ENCODE measurements around the gene PIP5K1B.
"Not testable (repeated sequence)": the region's sequence is repeated elsewhere in the genome, so short reads cannot be mapped to it uniquely, and the experiment has no call there.

Gene PIP5K1B

GRCh38 chr9:68969538-68969937 lies 264.5 kb downstream of the PIP5K1B start:
- DNase-seq, result no peak

GRCh38 chr9:68970151-68970550 lies 265.1 kb downstream of the PIP5K1B start:
- no peak for DNase-seq

DNA sequence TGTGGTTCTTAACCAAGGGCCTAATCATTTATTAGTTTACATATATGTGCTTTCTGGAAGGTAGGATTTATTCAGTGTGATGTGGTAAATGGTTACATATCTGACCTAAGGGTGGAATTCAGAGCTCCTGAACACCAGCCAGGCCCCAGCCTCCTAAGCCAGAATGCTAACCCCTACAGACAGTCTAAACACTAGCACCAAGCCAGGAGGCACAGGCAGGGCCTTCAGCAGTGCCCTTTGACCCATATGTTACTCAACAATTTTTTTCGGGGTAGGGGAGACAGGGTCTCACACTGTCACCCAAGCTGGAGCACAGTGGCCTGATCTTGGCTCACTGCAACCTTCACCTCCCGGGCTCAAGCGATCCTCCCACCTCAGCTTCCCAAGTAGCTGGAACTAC lies 268.6 kb downstream of the PIP5K1B start:
- no peak for DNase-seq

- DNase-seq, result no peak
These were observed 269.4 kb downstream of the PIP5K1B start for GRCh38 chr9:68974431-68974830.

DNA sequence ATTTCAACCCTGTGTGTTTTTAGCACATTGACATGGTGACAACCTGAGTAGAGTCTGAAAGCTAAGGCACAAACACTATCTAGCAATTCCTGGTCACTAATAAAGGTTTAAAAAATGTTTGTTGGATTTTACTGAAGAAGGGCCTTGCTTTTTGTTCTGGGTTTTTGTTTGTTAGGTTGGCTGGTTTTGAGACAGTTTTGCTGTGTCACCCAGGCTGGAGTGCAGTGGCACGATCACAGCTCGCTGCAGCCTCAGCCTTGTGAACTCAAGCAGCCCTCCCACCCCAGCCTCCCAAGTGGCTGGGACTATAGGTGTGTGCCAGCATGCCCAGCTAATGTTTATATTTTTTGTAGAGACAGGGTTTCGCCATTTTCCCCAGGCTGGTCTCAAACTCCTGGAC lies 269.9 kb downstream of the PIP5K1B start:
- no peak for DNase-seq

GRCh38 chr9:68975365-68976043 lies 270.5 kb downstream of the PIP5K1B start:
- no peak for DNase-seq

GRCh38 chr9:68978066-68978465 lies 273.0 kb downstream of the PIP5K1B start:
- no peak for DNase-seq

DNA sequence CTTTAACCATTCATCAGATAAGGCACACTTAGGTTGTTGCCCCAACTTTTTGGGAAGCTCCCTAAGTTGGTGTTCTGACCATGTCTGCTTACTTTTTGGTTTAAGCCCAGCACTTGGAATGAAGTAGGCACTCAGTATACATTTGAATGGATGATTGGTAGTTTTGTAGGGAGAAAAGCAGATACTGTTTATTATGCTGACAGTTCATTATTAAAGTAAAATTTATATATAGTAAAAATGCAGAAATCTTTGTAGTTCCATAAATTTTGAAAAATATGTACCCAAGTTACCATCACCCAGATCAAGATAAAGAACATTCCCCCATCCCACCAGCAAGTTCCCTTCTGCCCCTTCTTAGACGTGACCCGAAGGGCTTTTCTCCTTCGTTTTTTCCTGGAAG lies 273.5 kb downstream of the PIP5K1B start:
- DNase-seq, result no peak

GRCh38 chr9:68979538-68980314 lies 274.7 kb downstream of the PIP5K1B start:
- no peak for DNase-seq

GRCh38 chr9:68980341-68980914 lies 275.4 kb downstream of the PIP5K1B start:
- DNase-seq, result no peak

GRCh38 chr9:68981789-68982188 lies 276.7 kb downstream of the PIP5K1B start:
- DNase-seq, result no peak

DNA sequence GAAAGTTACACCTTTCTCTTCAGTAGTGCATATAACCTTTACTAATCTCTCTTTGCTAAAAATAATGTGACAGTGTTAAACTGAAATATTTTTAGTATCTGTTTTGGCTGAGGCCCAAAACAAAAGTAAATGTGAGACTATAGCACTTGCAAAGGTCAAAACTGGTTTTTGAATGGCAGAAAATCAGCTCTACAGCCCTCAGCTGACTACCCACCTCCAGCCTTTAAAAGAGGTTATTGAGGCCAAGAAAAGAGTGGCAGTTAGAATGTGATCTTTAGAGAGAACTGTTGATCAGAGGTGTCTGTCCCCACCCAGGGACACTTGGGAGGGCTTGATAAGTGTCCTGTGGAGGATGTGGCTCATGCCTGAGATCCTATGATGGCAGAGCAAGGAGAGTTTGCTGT lies 278.0 kb downstream of the PIP5K1B start:
- no peak for DNase-seq

DNA sequence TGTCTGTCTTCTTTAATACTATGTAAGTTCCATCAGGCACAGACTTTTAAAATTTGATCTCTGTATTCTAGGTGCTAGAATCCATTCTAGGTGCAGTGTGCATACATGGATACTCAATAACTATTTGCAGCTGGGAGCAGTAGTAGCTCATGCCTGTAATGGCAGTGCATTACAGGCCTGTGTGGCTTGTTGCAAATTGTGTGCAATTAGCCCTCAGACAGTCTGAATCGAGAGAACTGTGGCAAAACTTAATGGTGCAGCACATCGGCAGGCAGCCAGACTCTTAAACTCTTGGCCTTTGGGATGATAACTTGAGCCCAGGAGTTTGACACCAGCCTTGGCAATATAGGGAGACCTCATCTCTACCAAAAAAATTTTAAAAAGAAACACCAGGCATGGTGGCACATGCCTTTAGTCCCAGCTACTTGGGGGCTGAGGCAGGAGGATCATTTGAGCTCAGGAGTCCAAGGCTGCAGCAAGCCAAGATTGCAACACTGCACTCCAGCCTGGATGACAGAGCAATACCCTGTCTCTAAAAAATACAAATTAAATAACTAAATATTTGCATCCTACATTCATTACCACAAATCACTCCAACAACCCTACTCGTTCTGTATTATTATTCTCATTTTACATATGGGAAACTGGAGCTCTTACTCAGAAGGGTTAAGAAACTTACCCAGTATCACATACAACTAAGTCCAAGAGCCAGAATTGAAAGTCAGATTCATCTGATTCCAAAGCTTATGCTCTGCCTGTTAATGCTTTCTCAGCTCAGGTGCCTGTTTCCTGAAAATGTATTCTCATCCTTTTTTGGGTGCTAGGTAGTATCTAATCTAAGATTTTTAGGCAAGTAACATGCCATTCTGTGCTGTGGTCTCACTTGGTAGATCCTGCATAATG lies 278.7 kb downstream of the PIP5K1B start:
- no peak for DNase-seq

DNA sequence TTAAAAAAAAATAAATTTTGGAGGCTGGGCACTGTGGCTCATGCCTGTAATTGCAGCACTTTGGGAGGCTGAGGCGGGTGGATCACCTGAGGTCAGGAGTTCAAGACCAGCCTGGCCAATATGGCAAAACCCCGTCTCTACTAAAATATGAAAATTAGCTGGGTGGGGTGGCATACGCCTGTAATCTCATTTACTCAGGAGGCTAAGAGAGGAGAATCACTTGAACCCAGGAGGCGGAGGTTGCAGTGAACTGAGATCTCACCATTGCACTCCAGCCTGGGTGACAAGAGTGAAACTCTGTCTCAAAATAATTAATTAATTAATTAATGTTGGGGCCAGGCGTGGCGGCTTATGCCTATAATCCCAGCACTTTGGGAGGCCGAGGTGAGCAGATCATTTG lies 281.9 kb downstream of the PIP5K1B start:
- not testable (repeated sequence) for DNase-seq

DNA sequence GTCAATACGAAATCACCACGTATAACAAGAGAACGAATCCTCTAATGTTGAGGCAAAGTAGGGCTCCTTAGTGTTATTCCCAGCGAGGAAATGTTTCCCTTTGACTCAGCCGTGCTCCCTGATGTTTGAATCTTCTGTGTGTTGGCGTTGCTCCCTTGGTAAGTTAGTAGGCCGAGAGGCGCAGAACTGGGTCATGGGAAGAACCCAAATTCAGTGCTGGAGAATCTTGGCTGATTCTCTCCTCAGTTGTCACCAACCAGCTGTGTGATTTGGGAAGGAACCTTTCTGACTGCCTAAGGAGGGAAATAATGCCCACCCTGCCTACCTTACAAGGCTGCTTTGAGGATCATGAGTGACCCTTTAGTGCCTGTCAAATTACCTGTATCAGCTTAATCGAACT lies 286.4 kb downstream of the PIP5K1B start:
- no peak for DNase-seq

DNA sequence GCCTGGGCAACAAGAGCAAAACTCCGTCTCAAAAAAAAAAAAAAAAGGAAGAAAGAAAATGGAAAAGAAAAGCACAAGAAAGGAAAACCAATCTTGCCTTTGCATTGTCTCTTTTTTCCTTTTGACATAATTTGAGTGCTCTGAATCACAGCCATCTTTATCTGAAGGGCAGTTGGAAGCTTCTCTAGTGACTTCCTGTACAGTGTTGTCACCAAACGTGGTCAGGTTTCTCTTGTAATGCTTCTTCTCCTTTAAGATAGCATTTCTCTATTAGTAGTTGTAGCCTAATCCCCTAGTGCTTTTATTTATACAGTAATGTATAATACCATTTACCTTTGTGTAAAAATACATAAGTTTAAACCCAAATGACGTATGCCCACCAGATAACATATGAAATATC lies 290.7 kb downstream of the PIP5K1B start:
- DNase-seq, result no peak

DNA sequence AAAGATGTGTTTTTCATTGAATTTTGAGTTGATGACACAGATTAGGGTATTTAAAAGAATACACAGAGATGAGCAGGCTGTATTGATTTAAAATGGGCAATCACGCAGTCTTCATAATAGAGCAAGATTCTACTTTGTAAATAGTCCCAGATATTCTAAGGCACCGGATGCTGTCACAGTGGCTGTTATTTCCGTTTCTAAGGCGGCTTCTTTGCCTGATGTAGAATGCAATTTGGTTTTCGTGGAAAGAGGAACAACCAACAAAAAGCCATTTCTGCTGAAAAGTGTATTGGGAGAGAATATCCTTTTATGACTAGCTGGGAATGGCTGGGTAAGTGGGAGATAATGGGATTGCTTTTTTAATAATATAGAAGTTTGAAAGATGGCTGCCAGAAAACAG lies 291.4 kb downstream of the PIP5K1B start:
- DNase-seq, result no peak

DNA sequence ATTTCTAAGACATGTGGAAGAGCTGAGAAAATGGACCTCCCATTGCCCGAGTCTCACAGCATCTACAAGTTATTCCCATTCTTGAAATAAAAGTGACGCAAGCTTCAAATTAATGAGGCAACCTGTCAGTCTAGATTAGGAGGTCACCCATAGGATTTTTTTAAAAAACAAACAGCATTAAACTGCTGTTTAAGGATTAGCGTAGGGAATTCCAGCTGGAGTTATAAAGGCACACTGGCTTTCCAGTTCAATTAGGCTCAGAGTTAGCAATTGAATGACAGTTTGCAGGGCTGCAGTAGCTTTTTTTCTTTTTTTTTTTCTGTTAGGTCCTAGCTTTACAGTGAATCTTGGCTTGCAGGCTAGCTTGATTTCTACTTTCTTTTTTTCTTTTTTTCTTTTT lies 292.6 kb downstream of the PIP5K1B start:
- DNase-seq, result no peak

DNA sequence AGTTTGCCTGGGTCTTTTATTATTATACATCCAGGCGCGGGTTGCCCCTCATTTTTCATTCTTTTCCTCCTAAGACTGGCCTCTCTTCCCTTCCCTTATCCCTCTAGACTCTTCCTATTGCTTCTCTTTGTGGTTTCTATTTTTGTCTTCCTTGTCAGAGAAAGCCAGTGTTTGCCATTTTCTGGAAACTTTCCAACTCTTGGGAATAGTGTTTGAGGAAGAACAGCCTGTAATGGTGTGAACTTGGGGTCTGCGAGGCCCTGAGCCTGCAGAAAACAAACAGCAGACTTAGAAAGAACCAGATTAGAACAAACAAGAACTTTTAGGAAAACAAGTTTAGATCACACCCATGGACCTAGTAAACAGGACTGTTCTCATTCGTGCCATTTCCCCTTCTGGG lies 293.3 kb downstream of the PIP5K1B start:
- DNase-seq, result no peak

- DNase-seq, result no peak
These were observed 293.8 kb downstream of the PIP5K1B start for GRCh38 chr9:68998812-68999211.

DNA sequence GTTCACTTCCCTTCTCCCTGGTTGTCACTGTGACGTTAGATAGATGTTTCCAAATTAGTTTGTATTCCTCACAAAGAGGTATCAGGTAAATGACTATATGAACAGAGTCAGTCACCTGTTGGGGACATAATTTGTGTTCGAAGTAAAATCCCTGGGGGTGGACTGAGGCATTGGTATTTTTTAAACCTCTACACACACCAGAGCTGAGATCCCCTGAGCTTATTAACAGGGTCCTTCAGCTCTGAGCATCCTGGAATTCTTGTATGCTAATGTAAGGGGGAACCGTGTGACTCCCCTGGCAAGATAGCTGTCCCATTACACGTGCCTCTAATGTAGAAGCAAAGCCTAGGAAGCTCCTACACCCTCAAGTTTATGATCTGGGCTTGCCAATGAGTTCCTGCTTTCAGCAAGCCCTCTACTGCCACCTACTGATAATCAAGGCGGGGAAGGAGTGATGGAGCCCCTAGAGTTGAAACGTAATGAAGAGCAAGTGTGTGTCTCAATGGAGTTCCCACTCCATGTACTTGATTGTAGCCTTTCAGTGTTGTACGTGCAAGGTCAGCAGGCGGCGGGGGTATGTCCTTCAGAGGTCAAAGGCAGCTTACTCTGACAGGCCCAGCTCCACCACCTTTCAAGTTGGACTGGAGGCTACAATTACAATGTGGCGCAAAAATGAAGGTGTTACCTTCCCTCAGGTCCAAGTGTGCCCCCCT lies 294.5 kb downstream of the PIP5K1B start:
- DNase-seq, result no peak

DNA sequence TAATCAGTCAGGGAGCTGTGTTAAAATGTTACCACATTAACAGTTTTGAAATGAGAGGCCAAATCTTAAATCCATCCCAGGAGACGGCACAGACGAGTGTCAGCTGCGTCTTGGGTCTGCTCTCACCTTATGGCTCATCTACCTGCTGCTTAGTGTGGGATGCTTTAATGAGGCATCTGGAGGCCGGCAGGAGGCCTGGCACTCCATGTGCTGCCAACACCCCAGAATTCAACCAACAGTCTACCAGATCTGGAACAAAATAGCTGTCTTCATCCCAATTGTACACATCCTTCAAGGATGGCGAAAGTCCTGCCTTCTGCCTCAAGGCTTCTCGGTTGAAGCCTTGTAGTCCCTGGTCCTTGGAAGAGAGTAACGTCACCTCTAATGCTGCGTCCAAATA lies 296.9 kb downstream of the PIP5K1B start:
- no peak for DNase-seq

DNA sequence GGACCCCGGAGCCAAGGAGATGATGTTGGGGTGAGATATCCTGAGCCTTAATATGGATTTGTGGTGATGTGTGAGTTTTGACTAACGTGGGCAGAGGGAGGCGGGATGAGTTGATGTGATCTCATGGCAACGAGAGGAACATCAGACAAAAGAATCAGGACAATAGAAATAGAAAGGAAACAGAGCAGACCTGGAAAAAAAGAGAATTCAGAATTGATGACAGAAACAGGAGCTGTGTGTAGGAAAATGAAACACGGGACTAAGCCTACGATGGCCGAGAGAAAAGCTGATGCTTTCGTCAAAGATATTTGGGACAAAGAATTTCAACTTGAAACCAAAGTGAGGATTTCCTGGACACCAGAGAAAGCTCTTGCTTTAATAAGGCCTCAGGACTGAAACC lies 298.0 kb downstream of the PIP5K1B start:
- DNase-seq, result no peak
